ENCODE measurements around the gene WWP2.
"Not testable (repeated sequence)": the region's sequence is repeated elsewhere in the genome, so short reads cannot be mapped to it uniquely, and the experiment has no call there.

WWP2 gene

DNA sequence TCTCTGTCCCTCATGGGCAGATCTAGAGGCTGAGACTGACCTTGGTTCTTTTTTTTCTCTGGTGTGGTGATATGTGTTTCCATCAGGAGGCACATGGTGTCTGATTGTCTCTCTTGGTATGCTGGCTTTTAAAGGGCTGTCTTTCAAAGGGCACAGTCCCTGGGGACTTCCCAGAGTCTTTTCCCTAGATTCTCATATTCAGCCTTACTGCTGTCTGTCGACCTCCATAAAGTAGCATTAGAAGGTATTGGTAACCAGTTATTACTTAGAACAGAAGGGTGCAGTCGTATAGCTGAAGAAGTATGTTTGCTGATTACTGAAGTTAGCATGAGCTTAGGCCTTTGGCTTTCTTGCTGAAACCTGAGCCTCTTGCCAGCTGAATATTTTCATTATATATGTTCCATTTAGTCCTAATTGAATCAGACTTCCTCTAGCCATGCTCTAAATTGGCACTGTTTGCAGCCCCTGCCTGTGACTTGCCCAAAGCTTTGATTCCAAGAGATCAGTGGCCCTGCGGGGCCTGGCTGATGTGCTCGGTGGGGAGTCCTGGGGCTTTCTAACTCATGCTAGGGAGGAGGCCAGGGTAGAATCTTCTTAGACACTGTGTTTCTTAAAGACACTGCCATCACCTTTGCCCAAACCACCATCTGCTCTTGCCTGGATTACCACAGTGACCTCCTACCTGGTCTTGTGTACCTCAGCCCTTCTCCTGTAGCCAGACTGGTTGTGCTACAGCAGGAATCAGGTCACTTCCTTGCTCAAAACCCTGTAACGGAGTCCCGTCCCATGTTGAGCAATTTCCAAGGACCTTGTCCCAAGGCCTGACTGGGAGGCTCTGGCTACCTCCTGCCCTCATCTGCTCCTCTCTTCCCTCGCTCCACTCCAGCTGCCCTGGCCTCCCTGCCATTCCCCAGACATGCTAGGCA lies 71.5 kb downstream of the WWP2 start:
- no peak for DNase-seq

DNA sequence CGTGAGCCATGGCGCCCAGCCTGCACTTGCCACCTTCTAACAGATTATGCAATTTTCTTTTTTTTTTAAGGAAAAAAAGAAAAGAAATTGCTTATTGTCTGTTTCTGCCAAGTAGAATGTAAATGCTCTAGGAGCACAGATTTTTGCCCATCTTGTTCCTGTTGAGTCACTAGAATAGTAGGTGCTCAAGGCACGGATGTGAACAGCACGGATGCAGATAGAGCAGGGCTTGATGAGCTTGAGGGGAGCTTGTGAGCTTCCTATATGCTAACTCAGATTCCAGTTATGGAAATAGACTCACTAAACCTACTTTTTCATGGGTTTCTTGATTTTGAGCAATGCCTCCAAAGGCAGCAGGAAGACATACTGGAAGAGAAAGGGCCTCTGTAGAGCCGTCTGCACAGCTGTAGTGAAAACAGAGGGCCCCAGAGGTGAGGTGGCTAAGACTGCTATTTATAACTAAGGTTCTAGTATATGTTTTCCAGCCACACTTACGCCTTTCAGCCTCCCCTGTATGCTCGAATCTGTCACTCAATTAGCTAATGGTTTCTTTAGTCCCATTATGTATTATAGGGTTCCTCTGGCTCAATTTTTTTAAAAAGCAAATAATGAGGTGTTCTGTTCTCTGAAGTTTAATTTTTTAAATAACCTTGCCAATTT lies 72.8 kb downstream of the WWP2 start:
- no peak for DNase-seq

DNA sequence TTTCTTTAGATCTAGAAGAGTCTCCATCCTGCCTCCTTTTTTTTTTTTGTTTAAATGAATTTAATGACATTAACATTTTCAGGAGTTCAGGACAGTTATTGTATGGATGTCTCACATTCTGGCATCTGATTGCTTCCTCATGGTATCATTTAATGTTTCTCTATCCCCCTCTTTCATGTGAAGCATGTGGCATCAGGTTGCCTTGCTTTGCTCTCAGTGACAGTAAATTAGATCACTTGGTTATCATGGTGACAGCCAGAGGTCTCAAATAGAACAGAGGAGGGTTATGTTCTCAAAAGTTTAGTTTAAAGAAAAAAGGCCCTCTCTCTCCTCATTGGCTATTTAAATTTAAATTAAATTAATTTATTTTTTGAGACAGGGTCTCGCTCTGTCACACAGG lies 74.1 kb downstream of the WWP2 start:
- DNase-seq: no peak

DNA sequence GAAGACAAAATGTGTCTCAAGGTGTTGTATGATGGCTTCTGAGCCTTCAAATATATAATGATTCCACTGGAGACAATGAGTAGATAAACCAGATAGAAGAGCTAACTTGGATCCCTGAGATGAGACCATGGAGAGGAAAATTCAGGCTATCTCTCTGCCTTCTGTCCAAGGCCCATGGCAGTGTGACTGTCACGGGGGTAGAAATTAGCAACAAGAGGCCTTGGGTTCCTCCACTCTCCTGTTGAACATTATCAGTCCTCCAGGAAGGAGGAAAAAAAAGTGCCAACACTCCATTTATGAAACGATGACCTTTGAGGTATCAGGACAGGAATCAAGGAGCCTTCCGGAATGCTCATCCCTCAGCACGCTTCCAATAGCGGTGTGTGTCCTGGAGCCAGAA lies 75.2 kb downstream of the WWP2 start:
- no peak for DNase-seq

DNA sequence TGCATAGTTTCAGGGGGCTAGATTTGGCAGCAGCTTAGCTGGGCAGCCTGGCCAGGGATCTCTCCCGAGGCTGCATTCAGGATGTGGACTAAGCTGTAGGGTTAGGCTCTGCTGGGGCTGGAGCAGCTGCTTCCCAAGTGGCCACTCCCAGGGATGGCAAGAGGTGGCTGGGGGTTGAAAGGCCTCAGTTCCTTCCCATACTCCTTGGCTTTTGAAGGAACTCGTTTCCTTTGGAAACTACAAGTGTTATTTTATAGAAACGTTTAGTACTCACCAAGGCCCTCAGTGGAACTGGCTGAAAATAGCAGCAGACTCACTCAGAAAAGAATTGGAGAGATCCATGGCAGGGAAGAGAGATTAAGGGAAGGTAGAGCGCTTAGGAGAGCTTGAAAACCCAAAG lies 76.4 kb downstream of the WWP2 start:
- DNase-seq: no peak

DNA sequence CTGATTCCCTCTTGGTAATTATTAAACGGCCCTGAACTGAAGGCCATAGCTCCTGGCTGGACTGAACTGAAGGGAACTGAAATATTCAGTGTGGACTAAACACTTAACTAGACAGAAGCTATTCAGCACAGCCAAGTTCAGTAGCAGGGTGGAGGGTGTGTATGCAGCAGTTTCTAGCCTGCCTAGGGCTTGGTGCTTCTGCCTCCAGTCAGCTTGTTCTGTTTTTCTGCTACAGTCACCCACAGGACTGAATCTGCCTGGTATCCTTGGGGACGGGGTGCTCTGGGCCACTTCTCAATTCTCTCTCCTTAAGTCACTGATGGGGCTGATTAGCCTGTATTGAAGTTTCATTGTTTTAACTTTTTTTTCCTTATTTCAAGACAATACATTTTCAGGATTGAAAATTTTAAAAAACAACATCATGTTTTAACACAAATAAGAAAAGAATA lies 77.1 kb downstream of the WWP2 start:
- no peak for DNase-seq

DNA sequence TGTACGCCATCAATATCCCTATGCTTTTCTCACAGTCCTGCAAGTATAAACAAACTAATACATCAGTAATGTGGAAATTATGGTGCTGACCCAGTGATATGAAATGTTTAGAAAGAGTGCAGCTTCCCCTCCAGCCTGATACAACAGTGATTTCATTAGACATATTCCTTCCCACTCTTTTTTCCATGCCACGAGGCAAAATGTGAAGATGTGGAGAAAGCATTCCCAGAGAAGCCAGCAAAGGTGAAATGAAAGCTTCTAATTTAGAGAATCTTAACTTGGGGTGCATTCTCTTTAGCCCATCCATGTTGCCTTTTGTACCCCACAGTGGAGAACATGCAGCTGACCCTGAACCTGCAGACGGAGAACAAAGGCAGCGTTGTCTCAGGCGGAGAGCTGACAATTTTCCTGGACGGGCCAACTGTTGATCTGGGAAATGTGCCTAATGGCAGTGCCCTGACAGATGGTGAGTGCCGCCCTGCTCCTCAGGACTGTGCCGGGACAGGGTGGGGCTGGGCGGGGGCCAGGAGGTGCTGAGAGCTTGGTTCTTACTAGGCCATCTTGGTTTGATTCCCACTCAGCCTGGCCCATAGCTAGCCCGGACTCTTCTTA lies 77.8 kb downstream of the WWP2 start:
- no peak for DNase-seq

DNA sequence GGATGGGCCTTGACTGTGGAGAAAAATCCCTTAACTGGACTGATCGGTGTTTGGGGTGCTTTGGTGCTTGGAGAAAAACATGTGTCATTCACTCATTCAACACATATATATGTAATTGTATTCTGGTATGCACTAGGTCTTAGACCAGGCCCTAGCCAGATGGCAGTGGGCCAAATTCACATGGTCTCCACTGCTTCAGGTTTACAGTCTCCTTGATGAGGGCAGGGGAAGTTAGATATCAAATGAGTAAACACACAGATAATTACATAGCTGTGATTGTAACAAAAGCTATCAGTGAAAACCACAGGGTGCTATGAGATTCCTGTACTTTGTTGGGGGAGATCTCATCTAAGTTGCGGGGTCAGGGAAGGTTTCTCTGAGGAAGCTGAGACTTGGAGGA lies 78.8 kb downstream of the WWP2 start:
- DNase-seq: no peak

DNA sequence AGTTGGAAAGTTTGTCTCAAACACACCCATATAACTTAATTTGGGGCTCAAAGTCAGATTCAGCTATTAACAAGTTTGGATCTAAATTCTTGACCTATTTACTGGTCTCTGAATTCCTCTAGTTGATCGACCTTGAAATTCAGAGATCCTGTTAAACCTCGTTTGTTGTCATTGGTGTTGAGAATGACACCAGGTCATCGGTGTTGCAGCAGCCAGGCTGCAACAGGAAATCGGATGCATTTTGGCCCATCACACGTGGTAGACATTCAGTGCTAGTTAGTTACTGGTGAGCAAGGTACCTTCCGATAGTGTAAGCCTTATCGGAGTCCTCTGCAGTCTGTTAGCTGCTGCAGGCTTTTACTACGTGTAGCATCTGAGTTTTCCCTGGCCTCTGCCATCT lies 82.3 kb downstream of the WWP2 start:
- DNase-seq: no peak

DNA sequence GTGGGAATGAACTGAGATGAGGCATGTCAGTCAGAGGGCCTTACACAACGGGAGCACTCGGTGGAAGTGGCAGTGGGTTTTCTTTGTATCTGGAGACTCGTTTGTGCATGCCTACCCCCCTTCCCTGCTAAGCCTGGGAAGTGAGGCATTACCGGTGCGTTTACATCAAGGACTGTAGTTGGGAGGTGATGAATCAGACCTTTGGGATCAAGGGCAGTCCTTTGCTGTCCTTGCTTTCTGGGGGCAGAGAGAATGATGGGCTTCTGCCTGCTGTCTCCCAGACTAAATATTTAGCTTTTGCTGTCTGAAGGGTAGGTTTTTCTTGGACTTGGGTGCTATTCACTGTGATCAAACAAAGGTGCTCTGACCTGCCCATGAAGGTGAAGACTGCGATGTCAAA lies 83.0 kb downstream of the WWP2 start:
- DNase-seq: no peak

DNA sequence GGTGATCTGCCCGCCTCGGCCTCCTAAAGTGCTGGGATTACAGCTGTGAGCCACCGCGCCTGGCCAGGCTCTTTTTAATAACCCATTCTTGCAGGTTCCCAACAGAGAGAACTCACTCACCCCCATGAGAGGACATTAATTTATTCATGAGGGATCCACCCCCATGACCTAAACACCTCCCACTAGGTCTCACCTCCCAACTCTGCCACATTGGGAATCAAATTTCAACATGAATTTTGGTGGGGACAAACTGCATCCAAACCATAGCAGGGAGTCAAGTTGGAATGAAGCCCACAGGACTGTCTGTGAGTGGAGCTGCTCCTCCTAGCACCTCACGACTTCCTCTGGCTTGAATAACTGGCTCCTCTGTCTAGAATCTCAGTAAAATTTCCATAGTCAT lies 85.5 kb downstream of the WWP2 start:
- DNase-seq: no peak

DNA sequence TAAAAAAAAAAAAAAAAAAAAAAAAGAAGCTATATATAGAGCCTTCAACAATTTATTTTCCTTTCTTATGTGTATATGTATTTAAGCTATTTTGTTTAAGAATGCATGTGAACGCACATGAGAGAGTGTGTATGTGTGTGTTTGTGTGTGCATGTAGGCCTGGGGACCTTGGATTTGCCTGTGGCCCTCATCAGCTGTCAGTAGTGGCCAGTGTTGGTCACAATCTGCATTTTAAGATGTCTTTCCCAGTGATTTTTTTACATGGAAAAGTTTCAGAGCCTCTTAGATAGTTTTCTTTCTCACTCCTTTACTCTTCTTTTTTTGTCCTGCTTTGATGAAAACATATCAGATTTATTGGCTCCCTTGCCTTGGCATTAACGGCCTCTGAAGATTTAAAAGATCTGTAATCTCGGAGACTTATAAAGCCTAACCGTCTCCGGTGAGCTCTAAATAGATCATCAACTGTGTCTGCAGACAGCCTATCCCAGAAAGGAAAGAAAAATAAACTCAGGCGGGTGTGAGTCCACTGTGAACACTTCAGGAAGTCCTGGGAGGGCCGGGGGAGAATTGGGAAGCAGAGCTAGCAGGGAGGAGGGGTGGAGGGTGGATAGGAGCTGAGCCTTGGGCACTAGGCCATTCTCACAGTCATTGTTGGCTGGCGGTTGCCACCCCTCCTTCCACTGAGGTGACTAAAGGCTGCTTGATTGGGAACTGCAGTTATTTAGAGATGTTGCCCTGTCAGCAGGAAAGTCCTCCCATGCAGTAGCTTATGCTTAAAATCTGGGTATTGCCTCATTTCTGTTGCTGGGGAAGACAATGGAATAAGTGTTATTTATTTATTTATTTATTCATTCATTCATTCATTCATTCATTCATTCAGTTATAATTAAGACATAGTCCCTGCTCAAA lies 86.8 kb downstream of the WWP2 start:
- no peak for DNase-seq

DNA sequence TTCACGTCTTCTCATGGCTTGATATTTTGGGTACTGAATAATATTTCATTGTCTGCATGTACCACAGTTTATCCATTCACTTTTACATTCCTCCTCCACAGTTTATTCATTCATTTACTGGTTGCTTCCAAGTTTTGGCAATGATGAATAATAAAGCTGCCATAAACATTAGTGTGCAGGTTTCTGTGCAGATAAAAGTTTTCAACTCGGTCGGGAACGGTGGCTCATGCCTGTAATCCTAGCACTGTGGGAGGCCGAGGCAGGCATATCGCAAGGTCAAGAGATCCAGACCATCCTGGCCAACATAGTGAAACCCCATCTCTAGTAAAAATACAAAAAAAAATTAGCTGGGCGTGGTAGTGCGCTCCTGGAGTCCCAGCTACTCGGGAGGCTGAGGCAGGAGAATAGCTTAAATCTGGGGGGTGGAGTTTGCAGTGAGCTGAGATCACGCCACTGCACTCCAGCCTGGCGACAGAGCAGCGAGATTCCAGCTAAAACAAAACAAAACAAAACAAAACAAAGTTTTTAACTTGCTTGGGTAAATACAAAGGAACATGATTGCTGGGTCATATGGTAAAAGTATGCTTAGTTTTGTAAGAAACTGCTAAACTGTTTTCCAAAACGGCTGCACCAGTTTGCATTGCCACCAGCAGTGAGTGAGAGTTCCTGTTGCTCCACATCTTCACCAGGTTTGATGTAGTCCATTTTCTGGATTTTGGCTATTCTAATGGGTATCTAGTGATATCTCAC lies 89.5 kb downstream of the WWP2 start:
- DNase-seq: no peak

DNA sequence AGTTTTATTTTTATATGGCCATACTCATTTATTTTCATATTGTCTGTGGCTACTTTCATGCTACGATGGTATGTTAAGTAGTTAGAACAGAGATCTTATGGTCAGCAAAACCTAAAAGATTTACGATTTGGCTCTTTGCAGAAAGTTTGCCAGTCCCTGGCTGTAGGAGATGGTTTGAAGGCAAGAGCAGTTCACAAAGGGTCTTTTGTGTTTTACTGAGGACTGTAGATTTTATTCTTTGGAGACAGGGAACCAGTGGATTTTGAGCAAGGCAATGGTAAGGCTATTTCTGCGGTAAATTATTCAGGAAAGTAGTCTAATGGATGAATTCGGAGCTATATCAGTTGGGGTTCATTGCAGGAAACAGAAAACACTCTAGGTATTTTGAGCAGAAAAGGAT lies 90.7 kb downstream of the WWP2 start:
- DNase-seq: no peak

DNA sequence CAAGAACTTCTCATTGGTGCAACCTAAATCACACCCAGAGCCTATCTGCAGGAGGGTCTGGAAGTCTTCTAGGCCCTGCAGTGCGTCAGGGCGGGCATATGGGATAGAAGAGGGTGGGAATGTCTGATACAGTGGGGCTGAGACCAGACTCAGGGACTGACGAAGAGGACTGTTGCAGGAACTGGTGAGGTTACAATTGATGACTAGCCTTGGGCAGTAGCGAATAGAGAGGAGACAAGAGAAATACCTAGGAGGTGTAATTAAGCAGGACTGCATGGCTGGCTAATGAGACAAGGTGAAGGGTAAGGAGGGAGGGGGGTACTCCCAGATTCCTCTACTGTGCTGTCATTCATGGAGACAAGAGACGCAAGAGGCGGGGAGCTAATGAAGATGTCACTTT lies 91.3 kb downstream of the WWP2 start:
- no peak for DNase-seq

DNA sequence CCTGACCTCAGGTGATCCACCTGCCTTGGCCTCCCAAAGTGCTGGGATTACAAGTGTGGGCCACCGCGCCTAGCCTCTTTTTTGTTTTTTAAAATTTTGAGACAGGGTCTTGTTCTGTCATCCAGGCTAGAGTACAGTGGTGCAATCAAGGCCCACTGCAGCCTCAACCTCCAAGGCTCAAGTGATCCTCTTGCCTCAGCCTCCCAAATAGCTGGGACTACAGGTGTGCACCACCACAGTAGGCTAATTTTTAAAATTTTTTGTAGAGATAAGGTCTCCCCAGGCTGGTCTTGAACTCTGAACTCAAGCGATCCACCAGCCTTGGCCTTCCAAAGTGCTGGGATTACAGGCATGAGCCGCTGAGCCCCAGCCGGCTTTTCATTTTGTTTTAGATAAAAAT lies 92.6 kb downstream of the WWP2 start:
- not testable (repeated sequence) for DNase-seq

DNA sequence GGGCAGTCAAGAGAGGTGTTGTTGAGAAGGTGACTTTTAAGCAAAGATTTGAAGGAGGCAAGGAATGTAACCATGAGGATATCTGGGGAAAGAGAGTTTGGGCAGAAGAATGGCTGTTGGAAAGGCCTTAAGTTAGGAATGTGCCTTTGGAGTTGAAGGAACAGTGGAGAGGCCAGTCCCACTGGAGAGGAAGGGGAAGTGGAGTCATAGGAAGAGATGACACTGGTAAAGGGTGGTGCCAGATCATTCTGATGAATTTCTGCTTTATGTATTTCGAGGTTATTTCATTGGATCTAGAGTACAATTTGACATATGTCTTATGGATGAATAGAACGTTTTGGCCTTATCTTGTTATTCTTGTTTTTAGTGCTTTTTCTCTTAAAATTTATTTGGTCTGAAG lies 93.5 kb downstream of the WWP2 start:
- no peak for DNase-seq

DNA sequence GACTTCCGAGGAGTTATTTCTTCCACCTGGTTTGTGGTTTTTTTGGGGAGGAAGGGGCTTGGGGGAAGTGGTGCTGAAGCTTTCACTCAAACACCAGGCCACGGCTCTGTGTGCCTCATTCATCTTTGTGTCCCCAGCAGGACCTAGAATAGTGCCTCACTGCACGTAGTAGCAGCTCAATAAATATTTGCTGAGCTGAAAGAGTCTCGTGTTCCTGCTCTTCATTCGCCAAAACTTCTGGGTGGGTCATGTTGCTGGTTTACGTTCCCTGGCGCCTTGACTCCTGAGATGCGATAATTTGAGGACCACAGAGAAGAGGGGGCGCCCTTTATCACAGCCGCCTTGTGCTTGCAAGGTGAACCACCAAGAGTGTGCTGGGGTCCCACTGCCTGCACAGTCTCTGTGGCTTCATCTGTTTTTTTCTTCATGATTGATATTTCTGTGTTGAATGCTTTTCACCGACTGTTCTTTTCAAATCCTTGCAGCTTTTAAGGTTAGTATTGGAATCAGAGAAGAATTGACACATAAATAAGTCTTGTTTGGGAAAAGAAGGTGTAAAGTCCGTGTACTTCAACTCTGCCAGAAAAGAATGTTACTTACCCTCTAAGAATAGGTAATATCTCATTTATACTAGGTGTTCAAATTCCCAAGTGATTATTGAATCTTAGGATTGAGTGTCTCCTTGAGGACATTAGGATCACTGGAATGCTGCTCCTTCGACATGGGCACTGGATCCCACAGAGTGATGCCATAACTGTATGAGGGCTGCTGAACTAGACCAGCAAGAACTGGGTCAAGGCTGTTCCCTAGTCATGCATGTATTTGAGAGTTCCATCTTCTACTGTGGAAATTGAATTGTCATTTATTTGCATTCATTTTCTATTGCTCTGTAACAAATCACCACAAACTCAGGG lies 96.3 kb downstream of the WWP2 start:
- no peak for DNase-seq

DNA sequence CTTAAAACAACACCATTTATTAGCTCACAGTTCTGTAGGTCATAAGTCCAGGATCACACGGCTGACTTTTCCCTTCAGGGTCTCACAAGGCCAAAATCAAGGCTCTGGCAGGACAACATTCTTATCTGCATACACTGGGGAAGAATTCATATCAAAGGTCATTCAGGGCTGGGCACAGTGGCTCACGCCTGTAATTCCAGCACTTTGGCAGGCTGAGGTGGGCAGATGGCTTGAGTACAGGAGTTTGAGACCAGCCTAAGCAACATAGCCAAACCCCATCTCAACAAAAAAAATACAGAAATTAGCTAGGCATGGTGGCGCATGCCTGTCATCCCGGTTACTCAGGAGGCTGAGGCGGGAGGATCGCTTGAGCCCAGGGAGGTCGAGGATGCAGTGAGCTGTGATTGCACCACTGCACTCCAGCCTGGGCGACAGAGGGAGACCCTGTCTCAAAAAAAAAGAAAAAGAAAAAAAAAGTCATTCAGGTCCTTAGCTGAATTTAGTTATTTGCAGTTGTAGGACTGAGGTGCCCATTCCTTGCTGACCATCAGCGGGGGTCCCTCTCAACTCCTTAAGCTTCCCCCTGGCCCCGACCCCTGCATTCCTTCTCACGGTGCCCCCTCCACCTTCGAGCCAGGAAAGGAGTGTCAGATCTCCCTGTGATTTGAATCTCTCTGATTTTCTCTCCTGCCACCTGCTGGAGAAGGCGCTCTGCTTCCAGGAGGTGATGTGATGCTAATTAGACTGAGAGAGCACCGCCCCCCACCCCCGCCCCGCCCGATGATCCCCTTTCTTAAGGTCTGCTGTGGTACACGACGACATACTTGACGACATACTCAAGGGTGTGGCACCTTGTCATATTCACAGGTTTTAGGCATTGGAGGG lies 97.2 kb downstream of the WWP2 start:
- DNase-seq: no peak
